Mesodermal cell (in vitro differentiated cells): ENCODE data around the gene MARK2.

Source experiments
- H3K27ac ChIP-seq: 2 replicates; pipeline ENCODE4 v1.7.0; 2013; ENCODE audit warnings: mild to moderate bottlenecking, low read depth, low read length, moderate library complexity; ENCODE audit not compliant: severe bottlenecking
- H3K36me3 ChIP-seq: 2 replicates; pipeline ENCODE4 v1.7.1; 2013; ENCODE audit warnings: mild to moderate bottlenecking, low read length, moderate library complexity; ENCODE audit not compliant: control insufficient read depth, insufficient read depth
- H3K4me1 ChIP-seq: one replicate; pipeline ENCODE4 v1.7.1; 2013; ENCODE audit warnings: mild to moderate bottlenecking, low read length; ENCODE audit not compliant: insufficient read depth, control insufficient read depth, poor library complexity, severe bottlenecking
- H3K4me3 ChIP-seq: 2 replicates; pipeline ENCODE4 v1.7.0; 2013; ENCODE audit warnings: low read length, control low read depth, mild to moderate bottlenecking; ENCODE audit not compliant: insufficient read depth, poor library complexity, severe bottlenecking; ENCODE audit errors: extremely low read depth
- H3K9me3 ChIP-seq: 2 replicates; pipeline ENCODE4 v1.7.1; 2013; ENCODE audit warnings: mild to moderate bottlenecking, low read length, moderate library complexity; ENCODE audit not compliant: control insufficient read depth
- WGBS, 2 experiments: methylation state at CpG; one replicate each; pipeline ENCODE4 v1.1.5; 2013; ENCODE audit warnings: missing lambda C conversion rate in 2 of 2; ENCODE audit not compliant: insufficient coverage in 2 of 2; 5-methylcytosine and 5-hydroxymethylcytosine counted together

MARK2 gene

GRCh38 chr11:63931876-63932275, 93.0 kb downstream of the MARK2 start:
- Histone ChIP-seq H3K4me3 (no peak overlapping the region), H3K27ac (no peak overlapping the region), H3K4me1 (no peaks in the 10 kb centered on the region), H3K36me3 (no peaks in the 10 kb centered on the region), H3K9me3 (no peaks in the 10 kb centered on the region)
- 81 to 90% methylated on average over 3 to 10 of the region's 12 CpGs for WGBS, 2 experiments

DNA sequence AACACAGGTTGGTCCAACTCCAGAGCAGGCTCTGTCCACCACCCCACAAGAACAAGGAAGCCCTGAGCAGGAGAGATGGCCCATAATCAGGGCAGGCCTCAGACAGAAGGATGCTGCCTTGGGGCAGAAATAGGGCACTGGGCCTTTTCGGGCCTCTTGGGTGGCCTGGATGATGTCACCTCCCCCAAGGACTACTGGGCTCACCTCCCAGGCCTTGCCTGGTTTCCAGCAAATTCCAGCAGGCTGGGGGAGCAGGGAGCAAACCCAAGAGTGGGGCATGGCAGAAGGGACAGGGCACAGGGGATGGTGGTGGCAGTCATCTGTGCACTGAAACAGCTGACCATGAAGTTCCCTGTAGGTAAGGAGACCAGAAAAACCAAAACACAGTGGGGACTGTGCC, 94.5 kb downstream of the MARK2 start:
- WGBS, 2 experiments, result 60 to 80% methylated on average over 1 of the region's 1 CpG
- no peaks in the 10 kb centered on the region for H3K9me3 ChIP-seq
- H3K36me3 ChIP-seq, result no peaks in the 10 kb centered on the region
- H3K4me3 ChIP-seq, result no peak overlapping the region
- no peak overlapping the region for H3K27ac ChIP-seq
- no peaks in the 10 kb centered on the region for H3K4me1 ChIP-seq

- no peaks in the 10 kb centered on the region for H3K9me3 ChIP-seq
- peak overlapping the region; percentile 87 for H3K4me3 ChIP-seq
- WGBS, 2 experiments, result 37% methylated on average over 22 to 23 of the region's 30 CpGs
- peaks cover 7% of the 10 kb centered on the region for H3K4me1 ChIP-seq
- peak overlapping the region; percentile 72 for H3K27ac ChIP-seq
- peaks cover 8% of the 10 kb centered on the region for H3K36me3 ChIP-seq
Measured at GRCh38 chr11:63937713-63938478, 99.0 kb downstream of the MARK2 start.

- Histone ChIP-seq H3K4me3 (peak within 1 kb of the TSS; percentile 87), H3K9me3 (no peaks in the 10 kb centered on the region), H3K27ac (peak within 1 kb of the TSS; percentile 72), H3K36me3 (peaks cover 13% of the 10 kb centered on the region), H3K4me1 (peaks cover 7% of the 10 kb centered on the region)
- WGBS, 2 experiments, result 0% methylated on average over 40 to 44 of the region's 92 CpGs
Measured at GRCh38 chr11:63938479-63939396, 99.8 kb downstream of the MARK2 start, which contains the start of gene NAA40. Gene NAA40, plus strand, starts transcription at chr11:63939002. Its CDS starts 95 bp downstream, at chr11:63939097.

GRCh38 chr11:63939397-63939891, 100.5 kb downstream of the MARK2 start:
- Histone ChIP-seq H3K27ac (peak overlapping the region; percentile 71), H3K4me1 (peaks cover 7% of the 10 kb centered on the region), H3K4me3 (peak overlapping the region; percentile 87), H3K9me3 (no peaks in the 10 kb centered on the region), H3K36me3 (peaks cover 16% of the 10 kb centered on the region)
- WGBS, 2 experiments, result 1 to 3% methylated on average over 13 to 16 of the region's 26 CpGs

GRCh38 chr11:63940786-63941185, 101.9 kb downstream of the MARK2 start:
- H3K27ac ChIP-seq, result no peak overlapping the region
- no peaks in the 10 kb centered on the region for H3K9me3 ChIP-seq
- H3K4me1 ChIP-seq, result peaks cover 7% of the 10 kb centered on the region
- peaks cover 20% of the 10 kb centered on the region for H3K36me3 ChIP-seq
- no peak overlapping the region for H3K4me3 ChIP-seq
- WGBS, 2 experiments, result 95 to 100% methylated on average over 4 to 6 of the region's 6 CpGs

DNA sequence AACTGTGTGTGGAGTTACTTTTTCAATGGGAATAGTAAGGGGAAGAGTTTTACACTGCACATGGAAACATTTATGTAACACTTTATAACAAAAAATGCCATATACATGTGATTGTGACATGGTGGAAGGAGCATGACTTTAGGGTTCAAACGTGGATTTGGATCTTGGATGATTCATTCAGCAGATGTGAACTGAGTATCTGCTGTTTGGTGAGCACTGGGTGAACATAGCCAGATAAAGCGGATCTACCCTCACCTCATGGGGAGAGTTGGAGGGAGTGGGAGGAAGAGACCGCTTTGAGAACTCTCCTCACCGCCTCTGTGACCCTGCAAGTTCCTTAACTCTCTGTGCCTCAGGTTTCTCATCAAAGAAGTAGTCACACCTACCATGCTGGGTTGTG, 103.0 kb downstream of the MARK2 start:
- Histone ChIP-seq H3K4me1 (peaks cover 7% of the 10 kb centered on the region), H3K27ac (no peak overlapping the region), H3K9me3 (no peaks in the 10 kb centered on the region), H3K36me3 (peaks cover 30% of the 10 kb centered on the region), H3K4me3 (no peak overlapping the region)
- whole genome bisulfite sequencing, 2 experiments, result 83 to 90% methylated on average over 1 to 2 of the region's 4 CpGs

- Histone ChIP-seq H3K4me3 (no peak overlapping the region), H3K9me3 (no peaks in the 10 kb centered on the region)
- 95 to 100% methylated on average over 3 of the region's 3 CpGs for WGBS, 2 experiments
Measured at GRCh38 chr11:63942803-63943202, 103.9 kb downstream of the MARK2 start.

GRCh38 chr11:63944987-63945386, 106.1 kb downstream of the MARK2 start:
- Histone ChIP-seq H3K27ac (no peak overlapping the region), H3K9me3 (no peaks in the 10 kb centered on the region), H3K4me1 (peaks cover 5% of the 10 kb centered on the region), H3K4me3 (no peak overlapping the region), H3K36me3 (peaks cover 59% of the 10 kb centered on the region)
- 90 to 91% methylated on average over 8 of the region's 8 CpGs for WGBS, 2 experiments

More at GRCh38 chr11:63942803-63943202, 103.9 kb downstream of the MARK2 start:
- Histone ChIP-seq H3K4me1 (peaks cover 7% of the 10 kb centered on the region), H3K27ac (no peak overlapping the region), H3K36me3 (peaks cover 38% of the 10 kb centered on the region)

DNA sequence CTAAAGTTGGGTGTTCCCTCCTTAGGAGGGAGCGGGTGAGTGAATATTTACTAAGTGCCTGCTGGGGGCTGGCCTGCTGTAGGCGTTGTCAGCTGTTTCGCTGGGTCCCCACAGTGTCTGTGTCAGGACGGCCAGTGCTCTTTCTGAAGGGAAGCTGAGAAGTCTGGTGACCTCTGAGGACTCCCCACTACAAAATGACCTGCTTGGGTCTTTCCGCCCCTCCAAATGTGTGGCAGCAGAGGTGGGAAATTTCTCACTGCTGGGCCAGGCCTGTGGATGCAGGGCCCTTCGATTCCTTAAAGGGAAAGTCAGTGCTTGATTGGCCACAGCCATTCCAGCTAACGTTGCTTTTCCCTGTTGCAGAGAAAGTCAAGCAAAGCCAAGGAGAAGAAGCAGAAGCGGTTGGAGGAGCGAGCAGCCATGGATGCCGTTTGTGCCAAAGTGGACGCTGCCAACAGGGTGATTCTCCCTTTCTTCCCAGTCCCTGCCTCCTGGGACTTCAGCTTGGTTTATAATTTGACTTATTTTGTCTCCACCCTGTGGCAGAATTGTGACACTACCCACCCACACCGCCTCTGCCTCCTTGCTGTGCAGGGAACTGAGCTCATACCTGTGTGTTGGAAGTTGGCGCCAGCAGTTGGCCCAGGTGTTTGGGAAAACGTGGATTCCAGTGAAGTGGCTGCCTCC, 106.7 kb downstream of the MARK2 start:
- H3K9me3 ChIP-seq, result no peaks in the 10 kb centered on the region
- H3K27ac ChIP-seq, result peak overlapping the region; percentile 13
- no peaks in the 10 kb centered on the region for H3K4me1 ChIP-seq
- H3K36me3 ChIP-seq, result peaks cover 65% of the 10 kb centered on the region
- H3K4me3 ChIP-seq, result no peak overlapping the region
- 69 to 73% methylated on average over 13 of the region's 14 CpGs for WGBS, 2 experiments
